K562 (cell line): ENCODE data around the gene FRMPD4.

ENCODE experiments used
- FOXJ3 ChIP-seq: sonication (generic); formaldehyde crosslinking; IDR thresholded peaks from 2 replicates; pipeline ENCODE4 v1.4.0; 2020; ENCODE audit warnings: mild to moderate bottlenecking, missing genetic modification reagents
- KLF10 ChIP-seq: fragments of 250-450 bp; sonication (Bioruptor Pico); IDR thresholded peaks from 2 replicates; pipeline ENCODE4 v1.6.1; 2021; ENCODE audit warnings: matching md5 sums
- MAX ChIP-seq: sonication (generic); formaldehyde crosslinking; IDR thresholded peaks from 2 replicates; pipeline ENCODE4 v1.9.0; 2022; ENCODE audit warnings: mild to moderate bottlenecking, missing genetic modification reagents
- POLR2A ChIP-seq: fragments of 450-650 bp; conservative IDR thresholded peaks from 2 replicates; pipeline ENCODE4 v1.6.1; 2016
- TAF7 ChIP-seq: fragments of 450-650 bp; IDR thresholded peaks from 2 replicates; pipeline ENCODE4 v1.6.1; 2016; ENCODE audit warnings: missing genetic modification characterization, missing compliant biosample characterization
- ZNF175 ChIP-seq: fragments of 200-800 bp; sonication (Bioruptor generic); IDR thresholded peaks from 2 replicates; pipeline ENCODE4 v1.6.1; 2016; ENCODE audit warnings: low read depth, mild to moderate bottlenecking, missing genetic modification characterization, missing compliant biosample characterization

GRCh38 chrX:12367254-12367653 lies 229.0 kb downstream of the FRMPD4 start:
- TF ChIP-seq TAF7 (tag), result no peak
- TF ChIP-seq MAX (CRISPR knock-in tag), result no peak
- TF ChIP-seq POLR2A, result no peak
- TF ChIP-seq KLF10 (CRISPR knock-in tag), result no peak
- no peak for TF ChIP-seq FOXJ3
- no peak for TF ChIP-seq ZNF175 (CRISPR knock-in tag)
